Renal pelvis (tissue), 4 donors: Measurements from ENCODE around the gene LDLRAD3. TPM values are rescaled to one million over a fixed set of nuclear protein-coding genes. Genes with fewer than 3 reads are reported as not detected.

Experiments used
- DNase-seq: peaks from one replicate; pipeline ENCODE4 v3.0.0-alpha.2; 2013
- polyA plus RNA-seq, 3 donors: library from polyadenylated mRNA; unstranded; fragments of 120-200 nt; gene quantifications; one replicate each; pipeline ENCODE4 v1.2.1, GENCODE V29; 2013; ENCODE audit not compliant: insufficient read length in 3 of 3

The LDLRAD3 gene
- polyA plus RNA-seq, 3 donors = 23.1 to 24.7 (median 23.5) TPM

DNA sequence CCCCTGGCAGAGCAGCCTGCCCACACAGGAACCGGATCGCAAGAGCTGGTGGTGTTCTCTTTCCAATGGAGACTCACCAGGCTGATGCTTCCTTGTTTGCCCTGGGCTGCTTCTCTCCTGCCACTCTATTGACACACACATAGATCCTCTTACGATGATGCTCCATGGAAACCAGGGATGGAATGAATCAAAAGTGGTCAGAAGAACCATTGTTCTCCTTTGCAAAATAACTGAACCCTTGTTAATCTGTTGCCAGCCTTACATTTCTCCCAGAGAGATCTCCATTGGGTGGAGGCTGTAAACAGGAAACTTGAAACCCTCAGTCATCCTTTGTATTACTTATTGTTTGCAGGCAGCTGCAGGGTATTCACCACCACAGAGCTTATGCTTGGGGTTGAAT, 24.6 kb upstream of the LDLRAD3 start:
- no peak for DNase-seq

DNA sequence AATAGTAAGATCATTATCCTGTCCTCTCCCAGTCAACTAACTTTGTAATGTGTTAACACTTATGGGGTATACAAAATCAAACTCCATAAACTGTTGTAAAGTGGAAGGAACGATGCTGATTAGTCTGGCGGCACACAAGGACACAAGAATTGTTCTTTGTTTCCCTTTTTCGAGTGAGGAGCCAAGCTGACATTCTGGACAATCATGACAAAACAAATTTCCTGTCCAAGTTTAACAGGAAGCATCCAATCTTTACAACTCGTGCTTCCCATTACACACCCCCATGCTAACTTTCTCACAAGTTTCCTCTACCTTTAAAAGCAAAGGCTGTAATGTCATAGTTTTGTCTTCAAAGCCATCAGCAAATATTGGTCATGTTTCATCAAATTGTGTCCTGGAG, 20.4 kb upstream of the LDLRAD3 start:
- DNase-seq = no peak

DNA sequence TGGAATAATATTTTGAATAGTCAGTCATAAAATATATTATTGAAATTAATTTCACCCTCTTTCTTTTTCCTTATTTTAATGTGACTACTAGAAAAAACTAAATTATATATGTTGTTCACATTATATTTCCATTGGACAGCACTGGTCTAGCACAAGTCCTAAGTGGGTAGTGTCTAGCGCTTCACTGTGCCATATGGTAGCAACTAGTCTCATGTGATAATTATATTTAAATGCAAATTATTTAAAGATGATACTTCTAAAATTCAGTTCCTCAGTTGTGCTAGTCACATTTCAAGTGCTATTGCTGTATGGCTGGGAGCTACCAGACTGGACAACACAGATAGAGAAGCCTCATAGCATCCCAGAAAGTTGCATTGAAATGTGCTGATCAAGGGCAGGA, 19.1 kb upstream of the LDLRAD3 start:
- no peak for DNase-seq

DNA sequence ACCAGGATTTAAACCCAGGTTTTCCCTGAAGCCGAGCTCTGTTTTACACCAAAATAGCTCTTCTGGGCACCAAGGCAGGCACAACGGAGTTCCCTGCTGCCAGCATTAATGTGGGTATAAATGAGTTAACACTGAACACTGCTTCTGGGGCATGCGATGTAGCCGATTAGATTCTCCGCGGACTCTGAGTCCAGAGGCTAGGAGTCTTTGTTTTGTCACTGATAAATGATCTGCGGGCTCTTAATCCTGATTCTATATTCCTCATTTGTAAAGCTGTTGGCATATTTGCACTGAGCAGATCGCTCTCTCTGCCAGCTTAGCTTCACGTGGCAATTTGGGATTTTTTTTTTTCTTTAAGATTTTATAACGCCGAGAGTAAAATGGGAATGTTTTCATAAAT, 16.8 kb upstream of the LDLRAD3 start:
- DNase-seq = no peak

DNA sequence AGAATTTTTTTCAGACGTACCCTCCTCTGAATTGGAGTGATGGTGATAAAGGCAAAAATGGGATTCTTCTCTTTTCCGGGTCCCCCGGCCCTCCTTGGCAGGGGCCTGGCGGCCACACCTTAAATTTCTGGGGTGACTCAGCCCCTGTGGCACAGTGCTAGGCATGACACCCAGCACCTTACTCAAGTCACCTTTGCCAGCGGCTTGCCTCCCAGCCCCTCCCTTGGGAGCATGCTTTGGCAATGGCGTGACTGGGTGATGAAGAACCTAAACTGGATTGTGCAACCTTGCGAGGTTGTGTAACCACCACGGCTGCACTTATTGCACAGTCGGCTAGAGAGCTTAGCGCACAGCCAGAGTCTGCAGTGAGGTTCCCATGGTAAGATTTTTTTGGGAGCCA, 16.2 kb upstream of the LDLRAD3 start:
- DNase-seq = no peak

DNA sequence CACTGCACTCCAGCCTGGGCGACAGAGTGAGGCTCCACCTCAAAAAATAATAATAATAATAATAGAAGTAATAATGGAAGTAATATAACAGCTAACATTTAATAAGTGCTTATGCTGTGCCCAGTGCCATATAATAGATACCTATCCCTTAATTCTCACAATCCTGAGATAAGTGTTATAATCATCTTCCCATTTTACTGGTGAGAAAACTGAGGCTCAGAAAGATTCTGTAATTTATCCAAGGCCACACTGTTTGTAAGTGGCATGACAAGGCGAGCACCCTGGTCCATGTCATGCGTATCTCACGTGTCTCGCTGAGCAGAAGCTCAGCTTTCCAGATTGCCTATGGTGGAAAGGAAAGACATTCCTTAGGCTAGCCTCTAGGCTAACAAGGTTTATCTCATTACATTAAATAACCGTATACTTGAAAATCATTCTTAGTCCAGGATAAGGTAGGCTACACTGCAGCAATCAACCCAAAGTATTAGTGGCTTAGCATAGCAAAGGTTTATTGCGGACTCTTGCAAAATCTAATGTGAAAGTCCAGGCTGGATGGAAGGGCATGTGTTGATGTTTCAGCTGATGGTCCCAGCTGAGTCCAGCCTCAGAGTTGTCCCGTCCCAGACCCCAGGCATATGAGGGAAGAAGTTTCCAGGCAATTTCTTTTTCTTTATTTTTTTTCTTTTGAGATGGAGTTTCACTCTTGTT, 15.0 kb upstream of the LDLRAD3 start:
- DNase-seq = no peak

DNA sequence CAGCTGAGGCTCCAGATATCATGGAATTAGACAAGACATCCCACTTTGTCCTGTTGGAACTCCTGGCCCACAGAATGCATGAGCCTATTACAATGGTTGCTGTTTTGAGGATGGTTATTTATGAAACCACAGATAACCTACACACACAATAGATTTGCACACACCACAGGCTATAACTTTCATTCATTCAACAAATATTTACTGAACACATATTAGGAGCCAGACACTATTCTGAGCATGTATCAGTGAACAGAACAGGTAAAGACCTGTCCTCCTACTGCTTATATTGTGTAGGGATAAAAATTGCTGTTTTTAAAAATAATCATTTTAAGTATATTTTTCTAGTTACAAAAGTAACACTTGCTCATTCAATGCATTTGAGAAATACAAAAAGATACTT, 13.4 kb upstream of the LDLRAD3 start:
- DNase-seq = no peak

DNA sequence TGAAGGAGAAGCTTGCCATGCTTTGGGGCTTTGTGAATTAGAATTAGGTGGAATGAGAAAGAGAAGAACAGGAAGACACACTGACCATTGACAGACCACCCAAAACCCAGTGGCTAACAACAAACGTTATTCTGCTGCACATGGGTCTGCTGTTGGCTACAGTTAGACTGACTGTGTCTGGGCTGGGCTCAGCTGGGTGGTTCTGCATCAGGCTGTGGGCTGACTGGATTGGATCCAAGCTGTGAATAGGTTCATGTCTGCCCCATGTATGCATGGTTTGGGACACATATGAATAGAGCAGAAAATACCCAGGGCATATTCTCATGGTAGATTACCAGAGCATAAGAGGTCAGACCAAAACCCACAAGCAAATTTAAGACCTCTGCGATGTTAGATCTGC, 11.7 kb upstream of the LDLRAD3 start:
- no peak for DNase-seq

DNA sequence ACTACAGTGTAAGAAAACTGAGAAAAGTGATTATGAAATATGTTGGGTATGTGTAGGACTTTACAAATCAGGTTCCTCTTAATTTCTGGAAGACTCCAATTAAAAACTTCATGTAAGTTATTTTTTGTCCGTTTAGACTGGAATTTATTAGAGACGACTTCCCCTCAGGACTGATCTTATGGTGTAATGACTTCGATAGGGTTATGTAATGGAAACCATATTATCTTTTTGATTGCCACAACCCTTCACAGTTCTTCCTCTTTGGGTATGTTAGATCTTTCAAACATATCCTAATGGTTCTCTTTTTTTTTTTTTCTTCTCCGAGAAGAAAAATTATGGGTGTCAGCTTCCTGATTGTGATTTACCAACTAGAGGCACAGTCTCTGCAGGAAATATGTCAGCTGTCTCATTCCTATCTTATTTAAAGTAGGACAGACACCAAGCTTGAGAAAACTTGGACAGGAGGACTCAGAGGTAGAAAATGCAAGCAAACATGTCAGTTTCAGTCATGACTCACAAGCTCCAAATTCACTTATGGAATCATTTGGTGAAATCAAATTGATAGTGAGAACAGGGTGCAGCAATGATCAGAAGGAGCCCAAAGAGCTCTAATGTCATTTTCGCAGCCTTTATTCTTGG, 11.1 kb upstream of the LDLRAD3 start:
- no peak for DNase-seq

DNA sequence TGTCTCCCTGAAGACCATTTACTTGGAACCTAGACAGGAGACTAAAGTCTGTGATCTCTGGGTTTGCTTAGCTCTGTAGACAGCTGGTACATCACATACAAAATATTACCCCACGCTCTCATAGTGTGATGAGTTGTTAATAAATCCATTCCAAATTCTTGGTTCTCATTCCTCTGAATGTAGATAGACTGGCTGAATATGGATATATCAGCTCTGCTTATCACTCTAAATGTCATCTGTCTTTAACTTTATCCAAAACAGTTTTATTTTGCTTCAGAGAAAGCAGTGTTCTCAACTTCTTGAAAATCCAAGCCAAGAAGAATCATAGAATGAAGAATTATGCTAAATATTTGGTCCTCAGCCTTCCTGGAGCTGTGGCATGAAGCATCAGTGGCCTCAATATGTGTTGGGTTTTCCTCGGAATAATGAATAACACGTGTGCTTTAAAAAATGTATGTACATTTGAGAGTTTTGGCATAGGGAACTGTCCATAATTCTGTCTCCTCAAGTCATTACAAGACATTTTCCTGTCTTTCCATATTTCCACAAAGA, 10.5 kb upstream of the LDLRAD3 start:
- no peak for DNase-seq

DNA sequence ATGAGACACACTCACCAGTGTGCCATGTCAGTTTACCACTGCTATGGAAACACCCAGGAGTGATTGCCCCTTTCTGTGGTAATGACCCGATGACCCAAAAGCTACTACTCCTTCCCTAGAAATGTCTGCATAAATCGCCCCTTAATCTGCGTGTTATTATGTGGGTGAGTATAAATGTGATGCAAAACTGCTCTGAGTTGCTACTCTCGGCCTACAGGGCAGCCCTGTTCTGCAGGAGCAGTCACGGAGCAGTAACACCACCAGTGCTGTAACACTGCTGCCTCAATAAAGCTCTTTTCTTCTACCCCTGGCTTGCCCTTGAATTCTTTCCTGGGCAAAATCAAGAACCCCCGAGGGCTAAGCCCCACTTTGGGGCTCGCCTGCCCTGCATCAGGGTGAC, 9.6 kb upstream of the LDLRAD3 start:
- DNase-seq = no peak

DNA sequence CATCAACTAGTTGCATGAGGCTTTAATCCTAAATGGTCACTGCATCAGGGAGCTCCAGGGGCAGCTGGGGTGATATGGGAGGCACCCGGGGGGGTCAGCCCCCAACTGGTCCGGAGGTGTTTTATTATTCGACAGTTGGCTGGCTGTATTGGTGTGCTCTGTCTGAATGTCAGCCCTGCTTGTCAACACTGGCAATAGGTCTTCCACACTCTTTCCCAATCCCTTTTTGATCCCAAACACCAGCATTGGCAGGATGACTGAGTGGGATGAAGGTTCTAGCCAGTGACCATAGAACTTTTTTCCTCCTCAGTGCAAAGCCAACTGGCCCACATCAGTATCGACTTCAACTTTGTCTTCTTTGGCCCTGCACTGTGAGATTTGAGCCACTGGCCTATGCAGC, 8.9 kb upstream of the LDLRAD3 start:
- DNase-seq = no peak

DNA sequence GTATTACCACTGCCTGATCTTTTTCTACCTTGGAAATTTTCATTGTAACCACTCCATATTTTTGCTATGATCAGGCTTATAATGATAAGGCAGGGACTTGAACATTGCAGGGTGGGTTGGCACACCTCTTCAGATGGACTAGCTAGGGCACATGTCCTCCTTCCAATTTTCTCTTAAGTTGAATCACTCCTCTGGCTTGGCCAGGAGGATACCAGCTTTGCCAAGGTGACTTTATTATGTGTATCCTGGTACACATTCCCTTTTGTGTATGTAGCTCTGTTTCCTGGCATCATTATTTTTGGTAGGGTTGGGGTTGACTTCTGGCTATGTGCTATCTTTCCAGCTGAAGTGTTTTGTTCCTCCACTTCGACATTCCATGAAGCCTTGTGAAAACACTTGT, 8.5 kb upstream of the LDLRAD3 start:
- DNase-seq = no peak

DNA sequence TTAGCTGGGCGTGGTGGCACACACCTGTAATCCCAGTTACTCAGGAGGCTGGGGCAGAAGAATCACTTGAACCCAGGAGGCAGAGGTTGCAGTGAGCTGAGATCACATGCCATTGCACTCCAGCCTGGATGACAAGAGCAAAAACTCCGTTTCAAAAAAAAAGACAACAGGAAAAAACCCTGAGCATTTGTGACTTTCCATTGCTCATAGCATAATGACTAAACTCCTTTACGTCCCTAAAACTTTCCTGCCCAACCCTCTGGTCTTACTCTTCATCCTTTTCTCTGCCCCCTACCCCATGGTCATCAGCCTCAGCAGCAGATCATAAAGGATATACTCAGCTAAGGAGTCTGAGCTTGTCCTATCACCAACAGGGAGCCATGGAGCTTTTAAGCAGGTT, 6.8 kb upstream of the LDLRAD3 start:
- DNase-seq = no peak

DNA sequence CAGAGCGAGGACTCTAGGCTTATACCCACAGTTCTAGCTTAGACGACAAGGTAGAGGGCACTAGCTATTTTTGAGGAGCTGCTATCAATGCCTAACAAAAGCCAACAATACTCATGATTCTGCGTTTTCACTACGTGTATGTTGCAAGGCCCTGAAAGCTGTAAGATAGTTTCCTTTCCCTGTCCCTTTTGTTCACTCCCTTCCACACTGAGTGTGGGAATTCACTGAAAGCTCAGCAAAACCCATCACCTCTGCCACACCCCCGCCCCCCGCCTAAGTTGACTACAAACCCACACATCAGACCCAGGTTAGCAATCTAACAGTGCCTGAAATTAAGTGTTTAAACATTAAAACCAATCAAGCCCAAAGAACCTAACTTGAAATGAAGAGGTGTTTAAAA, 6.2 kb upstream of the LDLRAD3 start:
- no peak for DNase-seq

DNA sequence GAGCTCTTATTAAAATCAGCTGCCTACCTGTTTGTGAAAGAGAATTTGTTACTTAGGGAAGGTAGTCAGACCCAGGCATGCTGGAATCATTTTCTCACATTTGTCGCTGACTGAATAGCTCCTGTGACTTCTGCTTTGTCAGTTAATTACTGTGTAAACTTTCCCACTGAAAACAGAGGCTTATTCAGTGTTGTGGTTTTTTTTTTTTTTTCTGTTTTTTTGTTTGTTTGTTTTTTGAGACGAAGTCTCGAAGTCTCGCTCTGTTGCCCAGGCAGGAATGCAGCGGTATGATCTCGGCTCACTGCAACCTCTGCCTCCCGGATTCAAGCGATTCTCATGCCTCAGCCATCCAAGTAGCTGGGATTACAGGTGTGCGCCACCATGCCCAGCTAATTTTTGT, 5.6 kb upstream of the LDLRAD3 start:
- DNase-seq = no peak

DNA sequence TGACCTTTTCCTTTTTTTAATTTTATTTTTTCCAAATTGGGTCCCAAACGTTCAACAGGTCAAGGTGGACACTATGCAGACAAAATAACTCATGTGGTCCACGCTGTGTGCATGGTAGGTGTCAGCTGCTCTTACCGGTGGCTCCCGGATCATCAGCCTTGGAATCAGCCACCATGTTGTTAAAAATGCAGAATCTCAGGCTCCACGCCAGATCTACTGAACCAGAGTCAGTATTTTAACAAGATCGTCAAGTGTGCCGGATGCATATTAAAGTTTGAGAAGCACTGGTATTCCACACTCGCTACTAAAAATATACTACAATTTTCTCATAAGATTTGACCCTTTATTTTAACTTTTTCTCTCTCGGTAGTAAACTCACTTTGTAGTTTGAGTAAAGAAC, 553 bp upstream of the LDLRAD3 start:
- DNase-seq = no peak

DNA sequence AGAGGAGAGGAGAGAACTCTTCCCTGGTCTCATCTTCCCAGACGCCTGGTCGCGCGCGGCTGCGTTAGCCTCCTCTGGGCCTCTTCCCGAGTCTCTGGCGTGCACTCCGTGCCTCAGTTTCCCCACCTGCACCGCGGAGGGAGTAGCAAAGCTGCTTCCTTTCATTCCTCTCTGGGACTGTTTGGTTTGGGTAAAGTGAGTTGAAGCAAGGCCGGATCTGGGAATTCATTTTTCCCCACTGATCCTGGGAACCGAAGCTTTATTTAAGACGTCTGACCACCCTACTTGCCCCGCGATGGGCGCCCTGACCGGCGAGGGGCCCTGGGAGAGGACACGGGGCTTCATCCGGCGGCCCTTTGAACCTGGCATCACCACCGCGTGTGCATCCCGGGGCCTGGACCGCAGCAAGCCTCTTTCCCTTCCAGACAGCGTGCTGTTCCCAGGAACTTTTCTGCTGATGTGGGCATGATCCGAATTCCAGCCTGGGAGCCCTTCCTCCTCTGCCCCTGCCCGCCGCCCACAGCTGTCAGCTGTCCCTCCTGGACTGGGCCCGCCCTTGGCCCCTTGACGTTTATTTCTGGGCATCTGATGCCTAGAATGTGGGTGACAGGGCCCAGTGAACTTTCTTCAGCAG, 758 bp downstream of the LDLRAD3 start:
- no peak for DNase-seq

DNA sequence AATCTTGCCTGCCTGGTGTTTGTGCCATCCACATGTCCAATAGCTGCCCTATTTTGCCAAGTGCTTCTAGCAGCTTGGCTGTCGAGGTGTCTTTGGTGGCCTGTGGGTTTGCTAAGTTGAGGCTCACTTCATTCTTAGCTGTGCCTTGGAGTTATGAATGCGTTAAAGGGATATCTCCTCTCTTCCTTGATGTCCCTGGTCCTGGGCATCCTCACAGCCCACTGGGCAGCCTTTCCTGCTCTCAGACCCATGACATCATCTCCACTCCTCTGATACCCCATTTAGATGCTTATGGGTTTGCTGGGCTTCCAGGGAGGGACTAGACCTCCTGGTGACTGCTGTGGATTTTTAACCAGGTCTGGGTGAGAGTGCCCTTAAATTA, 1.3 kb downstream of the LDLRAD3 start:
- no peak for DNase-seq

DNA sequence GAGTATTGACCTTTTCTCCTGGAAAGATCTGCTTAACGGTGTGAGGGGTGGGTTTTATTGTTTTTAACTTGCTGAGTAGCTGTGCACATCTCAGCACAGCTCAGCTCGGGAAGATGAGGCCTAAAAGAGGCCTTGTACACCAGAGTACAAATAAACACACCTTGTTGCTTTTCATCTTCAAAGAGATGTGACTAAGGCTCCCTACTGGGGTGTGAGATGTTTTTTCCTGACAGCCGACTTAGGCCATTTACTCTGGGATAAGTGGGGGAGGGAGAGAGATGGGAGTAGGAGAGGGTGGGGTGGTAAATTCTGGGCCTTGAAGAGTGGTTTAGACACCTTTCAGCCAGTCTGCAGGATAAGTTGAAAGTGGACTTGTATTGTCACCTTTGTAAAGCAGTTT, 2.9 kb downstream of the LDLRAD3 start:
- no peak for DNase-seq

DNA sequence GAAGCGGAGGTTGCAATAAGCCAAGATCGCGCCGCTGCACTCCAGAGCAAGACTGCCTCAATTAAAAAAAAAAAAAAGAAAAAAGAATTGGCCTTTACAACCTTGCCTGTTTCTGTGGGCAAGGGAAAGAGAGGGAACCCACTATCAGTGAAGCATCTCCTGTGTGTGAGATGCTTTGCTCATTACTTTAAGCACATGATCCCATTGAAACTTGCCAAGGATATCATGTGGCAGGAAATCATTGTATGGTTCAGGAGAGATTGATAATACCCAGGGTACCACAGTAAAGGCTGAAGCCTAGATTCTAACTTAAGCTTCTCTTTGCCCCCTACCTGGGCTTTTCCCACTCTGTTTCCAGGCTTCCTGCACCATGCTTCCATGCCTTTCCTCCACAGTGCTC, 3.6 kb downstream of the LDLRAD3 start:
- DNase-seq = no peak

DNA sequence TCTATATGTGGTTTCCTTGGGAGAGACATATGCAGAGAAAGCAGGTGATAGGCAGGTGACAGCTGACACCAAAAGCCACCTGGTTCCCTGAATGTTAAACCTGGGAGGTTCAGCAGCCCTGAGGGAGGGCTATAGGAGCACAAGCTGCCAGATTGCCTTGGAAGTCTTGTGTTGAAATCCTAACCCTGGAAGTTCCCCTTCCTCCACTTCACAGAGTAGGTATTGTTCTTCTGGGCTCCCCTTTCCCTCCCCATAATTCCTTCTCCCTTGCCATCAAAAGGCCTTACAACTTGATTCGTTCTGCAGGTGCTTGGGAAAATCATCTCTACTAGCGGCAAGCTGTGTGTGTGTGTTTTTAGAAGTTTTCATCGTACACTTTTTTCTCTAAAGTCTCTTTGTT, 5.4 kb downstream of the LDLRAD3 start:
- DNase-seq = no peak

DNA sequence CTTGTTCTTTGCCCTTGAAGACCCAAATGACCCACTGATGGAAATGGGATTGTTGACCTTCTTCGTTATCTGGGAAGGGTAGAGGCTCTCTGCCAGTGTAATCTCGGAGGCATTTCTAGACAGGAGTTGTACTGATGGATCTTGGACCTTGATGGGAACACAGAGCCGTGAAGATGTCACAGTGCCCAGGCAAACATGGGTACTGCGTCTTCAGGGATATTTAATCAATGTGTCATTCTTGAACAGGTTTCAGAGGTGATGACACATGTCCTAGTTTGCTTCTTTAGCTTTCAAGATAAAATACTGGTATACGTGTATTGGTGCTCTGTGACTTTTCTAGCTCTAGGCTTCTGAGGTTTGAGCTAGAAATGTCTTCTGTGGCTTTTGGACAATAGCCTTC, 6.2 kb downstream of the LDLRAD3 start:
- no peak for DNase-seq
